ENCODE results near the gene SOST.
A peak's percentile ranks its signal among the peaks of the same experiment; 100 is the strongest.

The SOST gene

GRCh38 chr17:43717913-43718312, 40.7 kb downstream of the SOST start:
- no peak overlapping the region for H3K27ac Mint-ChIP-seq
- H3K9me3 Mint-ChIP-seq = no peaks in the 10 kb centered on the region
- H3K4me3 Mint-ChIP-seq = no peak overlapping the region
- H3K4me1 Mint-ChIP-seq (ENCODE audit: low read depth) = peaks cover 30% of the 10 kb centered on the region
- peaks cover 23% of the 10 kb centered on the region for H3K27me3 Mint-ChIP-seq
- no peaks in the 10 kb centered on the region for H3K36me3 Mint-ChIP-seq (ENCODE audit: low read depth)
- DNase-seq = no peak

GRCh38 chr17:43714465-43715149, 44.0 kb downstream of the SOST start:
- no peak overlapping the region for H3K27ac Mint-ChIP-seq
- DNase-seq = no peak
- H3K27me3 Mint-ChIP-seq = peaks cover 52% of the 10 kb centered on the region
- H3K4me1 Mint-ChIP-seq (ENCODE audit: low read depth) = peaks cover 17% of the 10 kb centered on the region
- H3K4me3 Mint-ChIP-seq = peak overlapping the region; percentile 65
- no peaks in the 10 kb centered on the region for H3K9me3 Mint-ChIP-seq
- no peaks in the 10 kb centered on the region for H3K36me3 Mint-ChIP-seq (ENCODE audit: low read depth)

GRCh38 chr17:43713494-43714162, 45.0 kb downstream of the SOST start:
- peaks cover 58% of the 10 kb centered on the region for H3K27me3 Mint-ChIP-seq
- H3K27ac Mint-ChIP-seq = no peak overlapping the region
- no peaks in the 10 kb centered on the region for H3K36me3 Mint-ChIP-seq (ENCODE audit: low read depth)
- H3K9me3 Mint-ChIP-seq = no peaks in the 10 kb centered on the region
- peak; percentile 45 for DNase-seq
- peak overlapping the region; percentile 65 for H3K4me3 Mint-ChIP-seq
- peaks cover 12% of the 10 kb centered on the region for H3K4me1 Mint-ChIP-seq (ENCODE audit: low read depth)

DNA sequence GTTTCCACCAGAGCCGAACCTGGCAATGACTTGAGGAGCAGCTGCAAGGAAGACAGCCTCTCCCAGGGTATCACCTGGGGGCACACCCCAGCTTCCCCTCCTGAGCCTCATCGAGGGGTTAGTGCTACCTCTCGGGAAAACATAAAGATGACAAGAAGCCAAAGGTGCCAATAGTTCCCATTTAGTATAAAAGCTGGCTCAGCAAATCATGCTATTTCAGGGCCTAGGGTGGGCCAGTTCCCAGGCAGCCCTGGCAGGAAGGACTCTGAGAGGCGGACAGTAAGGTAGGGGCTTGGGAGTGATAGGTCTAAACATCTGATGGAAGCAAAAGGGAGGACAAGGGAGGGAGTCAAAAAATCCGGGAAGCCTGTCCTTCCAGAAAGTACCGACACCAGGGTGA, 46.2 kb downstream of the SOST start:
- no peak for DNase-seq
- Mint-ChIP-seq H3K4me1 (ENCODE audit: low read depth) (peaks cover 12% of the 10 kb centered on the region), H3K36me3 (ENCODE audit: low read depth) (no peaks in the 10 kb centered on the region), H3K27ac (no peak overlapping the region), H3K27me3 (peaks cover 58% of the 10 kb centered on the region), H3K9me3 (no peaks in the 10 kb centered on the region), H3K4me3 (no peak overlapping the region)

GRCh38 chr17:43710101-43710500, 48.5 kb downstream of the SOST start:
- H3K4me1 Mint-ChIP-seq (ENCODE audit: low read depth) = peaks cover 12% of the 10 kb centered on the region
- no peak overlapping the region for H3K4me3 Mint-ChIP-seq
- no peaks in the 10 kb centered on the region for H3K9me3 Mint-ChIP-seq
- DNase-seq = no peak
- H3K27me3 Mint-ChIP-seq = peaks cover 66% of the 10 kb centered on the region
- no peaks in the 10 kb centered on the region for H3K36me3 Mint-ChIP-seq (ENCODE audit: low read depth)
- no peak overlapping the region for H3K27ac Mint-ChIP-seq

DNA sequence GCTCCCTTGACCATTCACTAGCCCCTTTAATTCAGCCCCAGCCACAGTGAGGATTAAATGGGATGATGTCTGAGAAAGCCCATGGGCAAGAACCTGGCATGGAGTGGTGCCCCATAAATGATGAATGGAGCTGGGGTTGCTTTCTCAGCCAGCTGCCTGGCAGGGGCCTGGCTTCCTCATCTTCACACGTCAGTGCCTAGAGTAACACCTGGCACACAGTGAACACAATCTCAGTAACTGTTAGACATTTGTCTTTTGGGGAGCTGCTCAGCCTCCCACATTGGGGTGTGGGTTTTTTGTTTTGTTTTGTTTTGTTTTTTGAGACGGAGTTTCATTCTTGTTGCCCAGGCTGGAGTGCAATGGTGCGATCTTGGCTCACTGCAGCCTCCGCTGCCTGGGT, 49.4 kb downstream of the SOST start:
- no peak for DNase-seq
- peaks cover 57% of the 10 kb centered on the region for H3K27me3 Mint-ChIP-seq
- H3K4me1 Mint-ChIP-seq (ENCODE audit: low read depth) = peaks cover 7% of the 10 kb centered on the region
- H3K36me3 Mint-ChIP-seq (ENCODE audit: low read depth) = no peaks in the 10 kb centered on the region
- H3K9me3 Mint-ChIP-seq = no peaks in the 10 kb centered on the region
- H3K27ac Mint-ChIP-seq = no peak overlapping the region
- no peak overlapping the region for H3K4me3 Mint-ChIP-seq

DNA sequence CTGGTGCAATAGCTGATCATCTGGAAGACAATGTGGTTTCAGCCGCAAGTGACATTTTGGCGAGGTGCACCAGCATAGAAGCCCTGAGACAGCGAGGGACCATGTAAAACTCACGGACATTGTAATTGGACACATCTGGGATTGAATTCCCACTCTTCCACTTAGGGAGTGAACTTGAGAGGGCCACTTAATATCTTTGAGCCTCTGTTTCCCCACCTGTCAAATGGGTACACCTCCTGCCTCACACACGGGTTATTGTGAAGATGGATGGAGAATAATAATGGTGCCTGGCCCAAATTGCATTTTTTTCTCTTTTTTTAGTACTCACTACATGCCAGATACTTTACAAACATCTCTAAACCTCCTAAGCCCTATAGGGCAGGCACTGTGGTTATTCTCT, 51.4 kb downstream of the SOST start:
- H3K36me3 Mint-ChIP-seq (ENCODE audit: low read depth) = no peaks in the 10 kb centered on the region
- peaks cover 3% of the 10 kb centered on the region for H3K4me1 Mint-ChIP-seq (ENCODE audit: low read depth)
- H3K27me3 Mint-ChIP-seq = peaks cover 44% of the 10 kb centered on the region
- no peak overlapping the region for H3K27ac Mint-ChIP-seq
- no peak for DNase-seq
- no peak overlapping the region for H3K4me3 Mint-ChIP-seq
- H3K9me3 Mint-ChIP-seq = no peaks in the 10 kb centered on the region

- peaks cover 7% of the 10 kb centered on the region for H3K4me1 Mint-ChIP-seq (ENCODE audit: low read depth)
- H3K27me3 Mint-ChIP-seq = peaks cover 40% of the 10 kb centered on the region
- DNase-seq = no peak
- no peak overlapping the region for H3K27ac Mint-ChIP-seq
- H3K36me3 Mint-ChIP-seq (ENCODE audit: low read depth) = no peaks in the 10 kb centered on the region
- no peak overlapping the region for H3K4me3 Mint-ChIP-seq
- no peaks in the 10 kb centered on the region for H3K9me3 Mint-ChIP-seq
Observed at GRCh38 chr17:43706235-43706634, 52.4 kb downstream of the SOST start.
